Activated naive CD8-positive, alpha-beta T cell (primary cell): ENCODE measurements around the gene GRIK3.
"Not testable (repeated sequence)": the region's sequence is repeated elsewhere in the genome, so short reads cannot be mapped to it uniquely, and the experiment has no call there.

Experiments used
- H3K27ac Mint-ChIP-seq: one replicate; pipeline ENCODE4 v1.8.0; 2021; ENCODE audit warnings: mixed read lengths
- H3K27me3 Mint-ChIP-seq: one replicate; pipeline ENCODE4 v1.8.0; 2021; ENCODE audit warnings: mixed read lengths
- H3K36me3 Mint-ChIP-seq: one replicate; pipeline ENCODE4 v1.8.0; 2021; ENCODE audit warnings: mixed read lengths
- H3K4me1 Mint-ChIP-seq: one replicate; pipeline ENCODE4 v1.8.0; 2021; ENCODE audit warnings: low read depth, mixed read lengths
- H3K4me3 Mint-ChIP-seq: one replicate; pipeline ENCODE4 v1.8.0; 2021; ENCODE audit warnings: mild to moderate bottlenecking, mixed read lengths
- H3K9me3 Mint-ChIP-seq: one replicate; pipeline ENCODE4 v1.8.0; 2021; ENCODE audit warnings: low read depth, mixed read lengths

GRIK3 gene

GRCh38 chr1:37034121-37035013, at the start of gene GRIK3:
GRIK3 (minus strand) TSS chr1:37034515; CDS start chr1:37034108, 407 bp downstream.
- H3K27me3 Mint-ChIP-seq: peaks cover 38% of the 10 kb centered on the region
- H3K4me3 Mint-ChIP-seq: no peak within 1 kb of the TSS
- no peaks in the 10 kb centered on the region for H3K9me3 Mint-ChIP-seq
- no peak within 1 kb of the TSS for H3K27ac Mint-ChIP-seq
- H3K36me3 Mint-ChIP-seq: no peaks in the 10 kb centered on the region
- H3K4me1 Mint-ChIP-seq: peaks cover 11% of the 10 kb centered on the region

- Mint-ChIP-seq H3K4me1 (no peaks in the 10 kb centered on the region), H3K4me3 (no peak overlapping the region), H3K9me3 (no peaks in the 10 kb centered on the region), H3K36me3 (no peaks in the 10 kb centered on the region), H3K27me3 (peaks cover 11% of the 10 kb centered on the region), H3K27ac (no peak overlapping the region)
Observed at GRCh38 chr1:37084013-37084412, 49.7 kb upstream of the GRIK3 start.

- H3K4me1 Mint-ChIP-seq: no peaks in the 10 kb centered on the region
- no peak overlapping the region for H3K4me3 Mint-ChIP-seq
- no peak overlapping the region for H3K27ac Mint-ChIP-seq
- no peaks in the 10 kb centered on the region for H3K36me3 Mint-ChIP-seq
- peaks cover 11% of the 10 kb centered on the region for H3K27me3 Mint-ChIP-seq
- no peaks in the 10 kb centered on the region for H3K9me3 Mint-ChIP-seq
Observed at GRCh38 chr1:37083603-37084002, 49.3 kb upstream of the GRIK3 start.

DNA sequence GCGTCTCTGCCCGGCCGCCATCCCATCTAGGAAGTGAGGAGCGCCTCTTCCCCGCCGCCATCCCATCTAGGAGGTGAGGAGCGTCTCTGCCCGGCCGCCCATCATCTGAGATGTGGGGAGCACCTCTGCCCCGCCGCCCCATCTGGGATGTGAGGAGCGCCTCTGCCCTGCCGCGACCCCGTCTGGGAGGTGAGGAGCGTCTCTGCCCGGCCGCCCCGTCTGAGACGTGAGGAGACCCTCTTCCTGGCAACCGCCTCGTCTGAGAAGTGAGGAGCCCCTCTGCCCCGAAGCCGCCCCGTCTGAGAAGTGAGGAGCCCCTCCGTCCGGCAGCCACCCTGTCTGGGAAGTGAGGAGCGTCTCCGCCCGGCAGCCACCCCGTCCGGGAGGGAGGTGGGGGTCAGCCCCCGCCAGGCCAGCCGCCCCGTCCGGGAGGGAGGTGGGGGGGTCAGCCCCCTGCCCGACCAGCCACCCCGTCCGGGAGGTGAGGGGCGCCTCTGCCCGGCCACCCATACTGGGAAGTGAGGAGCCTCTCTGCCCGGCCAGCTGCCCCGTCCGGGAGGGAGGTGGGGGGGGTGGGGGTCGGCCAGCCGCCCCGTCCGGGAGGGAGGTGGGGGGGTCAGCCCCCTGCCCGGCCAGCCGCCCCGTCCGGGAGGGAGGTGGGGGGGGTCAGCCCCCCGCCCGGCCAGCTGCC, 46.1 kb upstream of the GRIK3 start:
- not testable (repeated sequence) for H3K27ac Mint-ChIP-seq, H3K4me1 Mint-ChIP-seq, H3K4me3 Mint-ChIP-seq, H3K36me3 Mint-ChIP-seq, H3K27me3 Mint-ChIP-seq, H3K9me3 Mint-ChIP-seq

GRCh38 chr1:37078866-37079265, 44.6 kb upstream of the GRIK3 start:
- Mint-ChIP-seq H3K9me3 (no peaks in the 10 kb centered on the region), H3K27ac (no peak overlapping the region), H3K4me3 (no peak overlapping the region), H3K36me3 (no peaks in the 10 kb centered on the region), H3K27me3 (peaks cover 2% of the 10 kb centered on the region), H3K4me1 (no peaks in the 10 kb centered on the region)

GRCh38 chr1:37076168-37076567, 41.9 kb upstream of the GRIK3 start:
- H3K36me3 Mint-ChIP-seq: no peaks in the 10 kb centered on the region
- no peak overlapping the region for H3K27ac Mint-ChIP-seq
- no peak overlapping the region for H3K4me3 Mint-ChIP-seq
- no peaks in the 10 kb centered on the region for H3K4me1 Mint-ChIP-seq
- peaks cover 4% of the 10 kb centered on the region for H3K27me3 Mint-ChIP-seq
- H3K9me3 Mint-ChIP-seq: no peaks in the 10 kb centered on the region

GRCh38 chr1:37073854-37074379, 39.6 kb upstream of the GRIK3 start:
- no peaks in the 10 kb centered on the region for H3K36me3 Mint-ChIP-seq
- no peak overlapping the region for H3K4me3 Mint-ChIP-seq
- peaks cover 4% of the 10 kb centered on the region for H3K27me3 Mint-ChIP-seq
- no peaks in the 10 kb centered on the region for H3K9me3 Mint-ChIP-seq
- H3K27ac Mint-ChIP-seq: no peak overlapping the region
- no peaks in the 10 kb centered on the region for H3K4me1 Mint-ChIP-seq

GRCh38 chr1:37073152-37073853, 39.0 kb upstream of the GRIK3 start:
- no peaks in the 10 kb centered on the region for H3K4me1 Mint-ChIP-seq
- peaks cover 4% of the 10 kb centered on the region for H3K27me3 Mint-ChIP-seq
- no peak overlapping the region for H3K27ac Mint-ChIP-seq
- H3K9me3 Mint-ChIP-seq: no peaks in the 10 kb centered on the region
- no peaks in the 10 kb centered on the region for H3K36me3 Mint-ChIP-seq
- no peak overlapping the region for H3K4me3 Mint-ChIP-seq

DNA sequence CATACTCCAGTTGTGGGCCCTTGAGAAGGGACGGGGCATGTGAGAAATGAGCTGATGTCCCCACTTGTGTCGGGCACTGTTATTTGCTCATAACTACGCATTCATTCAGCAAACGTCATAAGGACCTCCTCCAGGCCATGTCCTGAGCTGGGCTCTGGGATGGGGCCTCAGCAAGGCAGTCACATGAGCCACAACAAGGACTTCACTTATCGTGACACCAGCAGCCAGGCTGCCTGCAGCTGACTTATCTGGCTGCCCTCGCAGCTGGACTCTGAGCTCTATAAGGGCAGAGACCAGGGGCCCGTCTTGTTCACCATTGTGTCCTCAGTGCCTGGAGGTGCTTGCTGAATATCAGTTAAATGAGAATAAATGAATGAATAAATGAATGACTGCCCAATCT, 37.5 kb upstream of the GRIK3 start:
- no peaks in the 10 kb centered on the region for H3K4me1 Mint-ChIP-seq
- no peaks in the 10 kb centered on the region for H3K9me3 Mint-ChIP-seq
- H3K4me3 Mint-ChIP-seq: no peak overlapping the region
- no peaks in the 10 kb centered on the region for H3K36me3 Mint-ChIP-seq
- peaks cover 4% of the 10 kb centered on the region for H3K27me3 Mint-ChIP-seq
- H3K27ac Mint-ChIP-seq: no peak overlapping the region

DNA sequence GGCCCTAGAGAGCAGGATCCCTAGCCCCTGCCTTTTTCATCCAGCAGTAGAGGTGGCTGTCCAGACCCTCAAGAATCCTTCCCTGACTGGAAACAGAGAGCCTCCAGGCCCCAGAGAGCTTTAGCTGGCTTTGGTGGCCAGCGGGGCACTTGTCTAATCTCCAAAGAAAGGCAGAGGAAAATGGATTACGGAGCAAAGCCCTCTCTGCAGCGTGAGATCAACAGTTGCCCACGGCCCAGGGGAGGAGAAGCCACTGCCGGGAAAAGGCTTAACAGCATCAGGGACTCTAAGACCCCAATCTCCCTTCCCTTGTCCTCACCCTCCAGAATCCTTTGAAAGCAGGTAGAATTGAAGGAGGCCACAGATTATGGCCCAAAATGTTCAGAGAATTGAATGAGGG, 35.8 kb upstream of the GRIK3 start:
- H3K27me3 Mint-ChIP-seq: peaks cover 4% of the 10 kb centered on the region
- no peaks in the 10 kb centered on the region for H3K9me3 Mint-ChIP-seq
- no peaks in the 10 kb centered on the region for H3K36me3 Mint-ChIP-seq
- no peak overlapping the region for H3K4me3 Mint-ChIP-seq
- no peak overlapping the region for H3K27ac Mint-ChIP-seq
- no peaks in the 10 kb centered on the region for H3K4me1 Mint-ChIP-seq

DNA sequence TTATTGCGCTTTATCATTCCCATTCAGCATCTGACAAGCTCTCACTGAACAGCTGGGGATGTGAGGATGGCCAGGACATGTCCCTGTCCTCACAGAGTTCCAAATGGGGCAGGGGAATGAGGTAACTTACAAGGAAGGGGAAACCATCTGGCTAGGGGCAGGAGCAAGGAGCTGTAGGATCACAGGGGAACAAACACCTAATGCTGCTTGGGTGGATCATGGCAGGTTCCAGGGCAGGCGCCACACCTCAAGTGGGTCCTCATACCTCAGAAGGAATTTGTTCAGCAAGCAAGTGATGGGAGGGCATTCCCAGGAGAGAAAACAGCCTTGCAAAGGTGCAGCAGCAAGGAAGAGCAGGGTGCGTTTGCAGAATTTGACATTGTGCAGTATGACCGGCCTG, 35.1 kb upstream of the GRIK3 start:
- H3K4me1 Mint-ChIP-seq: no peaks in the 10 kb centered on the region
- no peaks in the 10 kb centered on the region for H3K9me3 Mint-ChIP-seq
- H3K27ac Mint-ChIP-seq: no peak overlapping the region
- no peak overlapping the region for H3K4me3 Mint-ChIP-seq
- H3K27me3 Mint-ChIP-seq: peaks cover 4% of the 10 kb centered on the region
- H3K36me3 Mint-ChIP-seq: no peaks in the 10 kb centered on the region

GRCh38 chr1:37068897-37069296, 34.6 kb upstream of the GRIK3 start:
- Mint-ChIP-seq H3K27ac (no peak overlapping the region), H3K27me3 (peaks cover 5% of the 10 kb centered on the region), H3K4me1 (no peaks in the 10 kb centered on the region)

GRCh38 chr1:37068260-37068659, 33.9 kb upstream of the GRIK3 start:
- no peaks in the 10 kb centered on the region for H3K36me3 Mint-ChIP-seq
- H3K4me3 Mint-ChIP-seq: no peak overlapping the region
- no peaks in the 10 kb centered on the region for H3K9me3 Mint-ChIP-seq
- peaks cover 6% of the 10 kb centered on the region for H3K27me3 Mint-ChIP-seq
- H3K4me1 Mint-ChIP-seq: no peaks in the 10 kb centered on the region
- no peak overlapping the region for H3K27ac Mint-ChIP-seq

More at GRCh38 chr1:37068897-37069296, 34.6 kb upstream of the GRIK3 start:
- Mint-ChIP-seq H3K9me3 (no peaks in the 10 kb centered on the region), H3K4me3 (no peak overlapping the region), H3K36me3 (no peaks in the 10 kb centered on the region)

GRCh38 chr1:37064039-37064438, 29.7 kb upstream of the GRIK3 start:
- Mint-ChIP-seq H3K27ac (no peak overlapping the region), H3K4me3 (no peak overlapping the region), H3K4me1 (no peaks in the 10 kb centered on the region), H3K27me3 (peaks cover 5% of the 10 kb centered on the region), H3K36me3 (no peaks in the 10 kb centered on the region), H3K9me3 (no peaks in the 10 kb centered on the region)

DNA sequence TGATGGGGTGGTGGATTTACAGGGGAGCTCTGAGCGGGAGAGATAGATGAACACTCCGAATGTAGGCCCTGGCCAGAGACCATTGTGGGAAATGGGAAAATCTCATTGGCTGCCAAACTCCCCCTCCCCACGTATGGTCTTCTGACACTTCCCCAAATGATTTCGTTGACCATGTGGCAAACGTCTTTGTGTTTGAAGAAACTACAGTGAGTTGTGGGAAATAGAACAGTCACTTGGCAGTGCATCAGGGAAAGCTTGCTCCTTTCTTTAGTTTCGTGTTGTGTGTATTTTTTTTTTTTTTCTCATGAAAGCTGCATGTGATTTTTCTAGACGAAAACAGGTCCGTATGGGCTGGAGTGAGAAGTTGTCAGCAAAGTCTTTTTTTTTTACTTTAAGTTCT, 25.0 kb upstream of the GRIK3 start:
- no peaks in the 10 kb centered on the region for H3K36me3 Mint-ChIP-seq
- H3K9me3 Mint-ChIP-seq: no peaks in the 10 kb centered on the region
- H3K4me1 Mint-ChIP-seq: no peaks in the 10 kb centered on the region
- H3K27ac Mint-ChIP-seq: no peak overlapping the region
- H3K27me3 Mint-ChIP-seq: peaks cover 6% of the 10 kb centered on the region
- no peak overlapping the region for H3K4me3 Mint-ChIP-seq
